HepG2 (cell line): ENCODE measurements around the gene SPATC1L. TPM values are rescaled to one million over a fixed set of nuclear protein-coding genes. Genes with fewer than 3 reads are reported as not detected.
A peak's percentile ranks its signal among the peaks of the same experiment; 100 is the strongest.

Source experiments
- ARNT2 ChIP-seq: sonication (generic); formaldehyde crosslinking; IDR thresholded peaks from 2 replicates; pipeline ENCODE4 v1.8.0; 2022; ENCODE audit warnings: mild to moderate bottlenecking, low read depth, missing genetic modification reagents, moderate library complexity
- BORCS8-MEF2B ChIP-seq: sonication (generic); formaldehyde crosslinking; IDR thresholded peaks from 2 replicates; pipeline ENCODE4 v1.8.0; 2022; ENCODE audit warnings: mild to moderate bottlenecking, missing genetic modification reagents
- CEBPB ChIP-seq: IDR thresholded peaks from 2 replicates; pipeline ENCODE4 v1.6.1; 2011; ENCODE audit warnings: low read depth, low read length, improper control_type of control experiment, borderline replicate concordance
- ELF3 ChIP-seq: IDR thresholded peaks from 2 replicates; pipeline ENCODE4 v1.6.1; 2016; ENCODE audit warnings: missing genetic modification reagents, missing compliant biosample characterization
- FUBP1 ChIP-seq: sonication (generic); formaldehyde crosslinking; IDR thresholded peaks from 2 replicates; pipeline ENCODE4 v1.5.1; 2020; ENCODE audit warnings: missing genetic modification reagents, mild to moderate bottlenecking, borderline replicate concordance
- KDM1A ChIP-seq: IDR thresholded peaks from 2 replicates; pipeline ENCODE4 v1.6.1; 2016; ENCODE audit warnings: missing compliant biosample characterization
- KLF11 ChIP-seq: IDR thresholded peaks from 2 replicates; pipeline ENCODE4 v1.6.1; 2016; ENCODE audit warnings: missing compliant biosample characterization
- MAF1 ChIP-seq: sonication (generic); formaldehyde crosslinking; IDR thresholded peaks from 2 replicates; pipeline ENCODE4 v1.5.0; 2020; ENCODE audit warnings: missing genetic modification reagents, borderline replicate concordance
- MXD3 ChIP-seq: IDR thresholded peaks from 2 replicates; pipeline ENCODE4 v1.6.1; 2016; ENCODE audit warnings: mild to moderate bottlenecking, missing biosample characterization, missing genetic modification reagents
- NFAT5 ChIP-seq: sonication (generic); formaldehyde crosslinking; IDR thresholded peaks from 2 replicates; pipeline ENCODE4 v1.4.0; 2020; ENCODE audit warnings: missing genetic modification reagents
- NFKB2 ChIP-seq: sonication (generic); formaldehyde crosslinking; IDR thresholded peaks from 2 replicates; pipeline ENCODE4 v1.4.0; 2020; ENCODE audit warnings: missing genetic modification reagents, borderline replicate concordance
- NR3C1 ChIP-seq: sonication (generic); formaldehyde crosslinking; IDR thresholded peaks from 2 replicates; pipeline ENCODE4 v1.4.0; 2020; ENCODE audit warnings: missing genetic modification reagents
- PHF8 ChIP-seq: sonication (generic); formaldehyde crosslinking; IDR thresholded peaks from 2 replicates; pipeline ENCODE4 v1.5.0; 2020; ENCODE audit warnings: missing genetic modification reagents
- POLR2G ChIP-seq: fragments of 200-400 bp; formaldehyde crosslinking; IDR thresholded peaks from 2 replicates; pipeline ENCODE4 v1.6.1; 2018; ENCODE audit warnings: mild to moderate bottlenecking, low read depth, low read length, moderate library complexity
- SNAI1 ChIP-seq: sonication (generic); formaldehyde crosslinking; IDR thresholded peaks from 2 replicates; pipeline ENCODE4 v1.5.0; 2020; ENCODE audit warnings: mild to moderate bottlenecking, missing genetic modification reagents, borderline replicate concordance
- TBX2 ChIP-seq: sonication (generic); formaldehyde crosslinking; IDR thresholded peaks from 2 replicates; pipeline ENCODE4 v1.5.0; 2020; ENCODE audit warnings: missing genetic modification reagents, mild to moderate bottlenecking, borderline replicate concordance
- TP53 ChIP-seq: sonication (generic); formaldehyde crosslinking; conservative IDR thresholded peaks from 2 replicates; pipeline ENCODE4 v1.4.0; 2020; ENCODE audit warnings: missing genetic modification reagents
- ZMYM3 ChIP-seq: sonication (generic); formaldehyde crosslinking; IDR thresholded peaks from 2 replicates; pipeline ENCODE4 v1.5.1; 2020; ENCODE audit warnings: mild to moderate bottlenecking, missing genetic modification reagents
- ZNF691 ChIP-seq: sonication (generic); formaldehyde crosslinking; IDR thresholded peaks from 2 replicates; pipeline ENCODE4 v1.4.0; 2020; ENCODE audit warnings: missing genetic modification reagents, low read depth, mild to moderate bottlenecking, borderline replicate concordance
- polyA plus RNA-seq, 8 experiments: library from polyadenylated mRNA; depleted of rRNA in 3 of 8; stranded (reverse) in 7 of 8; unstranded in 1 of 8; fragments of >200 nt; fragmentation: Illumina TruSeq in 4 of 8; extraction: Trizol in 4 of 8; gene quantifications; 2 replicates each; pipeline versions ENCODE4 v1.2.1 to v1.2.3, GENCODE V29; 2011 to 2016; ENCODE audit warnings: low read depth in 4 of 8, missing spikeins in 1 of 8, mixed read lengths in 1 of 8; ENCODE audit not compliant: insufficient read depth in 1 of 8
- total RNA-seq, 5 experiments: library from RNA; depleted of rRNA; stranded (reverse); fragments of >200 nt; fragmentation: Illumina TruSeq; extraction: Trizol; gene quantifications; 2 replicates each; pipeline ENCODE4 v1.2.3, GENCODE V29; 2016; ENCODE audit warnings: low read depth in 1 of 5

The SPATC1L gene
- total and polyA plus RNA-seq, 2 of the 13 experiments (the other 11 are each of a cell fraction or from before 2014, with no cell fraction given) = 1.4 to 3.3 TPM

GRCh38 chr21:46153247-46154154, 30.8 kb downstream of the SPATC1L start (continued):
- TF ChIP-seq FUBP1 (0 out of 2 replicates have a peak, but pooled peaks have one; percentile 14), NFAT5 (no peak), SNAI1 (0 out of 2 replicates have a peak, but pooled peaks have one; percentile 6), MAF1 (CRISPR knock-in tag) (0 out of 2 replicates have a peak, but pooled peaks have one; percentile 56), BORCS8-MEF2B (CRISPR knock-in tag) (peak; percentile 70; the same call in 1 of the 2 replicates), PHF8 (CRISPR knock-in tag) (peak; percentile 60), ARNT2 (0 out of 2 replicates have a peak, but pooled peaks have one; percentile 57), NR3C1 (CRISPR knock-in tag) (no peak), CEBPB (no peak), TP53 (CRISPR knock-in tag) (no peak), KLF11 (CRISPR knock-in tag) (0 out of 2 replicates have a peak, but pooled peaks have one; percentile 33), POLR2G (no peak), TBX2 (peak; percentile 84; the same call in 1 of the 2 replicates), KDM1A (CRISPR knock-in tag) (no peak), ZMYM3 (CRISPR knock-in tag) (0 out of 2 replicates have a peak, but pooled peaks have one; percentile 20), NFKB2 (CRISPR knock-in tag) (peak; percentile 82; the same call in 1 of the 2 replicates), ZNF691 (CRISPR knock-in tag) (peak; percentile 24; the same call in 1 of the 2 replicates), MXD3 (peak; percentile 62; the same call in 1 of the 2 replicates), ELF3 (CRISPR knock-in tag) (no peak)
